K562 (cell line): ENCODE measurements around the gene NHSL2. TPM values are rescaled to one million over a fixed set of nuclear protein-coding genes. Genes with fewer than 3 reads are reported as not detected.

ENCODE experiments used
- ATAC-seq: fragments of 200-7000 bp; cut with Tn5 transposase; 3 replicates; pipeline ENCODE4 v1.9.1; 2020; ENCODE audit warnings: moderate library complexity
- BruUV-seq: library from RNA; stranded (reverse); fragments of 400-500 nt; replicated peaks from 2 replicates; lab custom pipeline; 2021; lab: Mats Ljungman, UMichigan
- CTCF ChIA-PET: fragments of 300-600 bp; formaldehyde crosslinking; extraction: SDS; loops from one replicate; lab custom pipeline; 2021; ENCODE audit warnings: low intra/inter-chr PET ratio; lab: Yijun Ruan, JAX
- POLR2A ChIA-PET: fragments of 300-600, 350-650 bp; sonication (Branson Sonifier 250); formaldehyde crosslinking; extraction: SDS; loops from one replicate; lab custom pipeline; 2021; ENCODE audit warnings: antibody characterized with exemption, inconsistent platforms; lab: Yijun Ruan, JAX
- DNase-seq, 4 experiments: peaks; one replicate each; pipeline versions ENCODE4 v3.0.0 to v3.0.0-alpha.2; 2011 to 2018; ENCODE audit warnings: low spot score in 3 of 4, mixed read lengths in 3 of 4; ENCODE audit errors: extremely low read depth in 1 of 4
- FAIRE-seq: peaks from 2 replicates; lab custom pipeline; 2011; peaks lifted over from hg19 to GRCh38; lab: Jason Lieb, UNC
- H2AFZ ChIP-seq: 2 replicates; pipeline ENCODE4 v1.6.0; 2011; ENCODE audit warnings: low read depth, low read length, control low read depth, inconsistent platforms
- H3K27ac ChIP-seq: fragments of 200-600 bp; 3 replicates; pipeline ENCODE4 v1.8.0; 2011; ENCODE audit warnings: low read depth, mild to moderate bottlenecking, control low read depth, inconsistent platforms, low read length, moderate library complexity, mixed read lengths; ENCODE audit errors: extremely low read depth
- H3K27me3 ChIP-seq, 2 experiments: fragments of 300-600 bp in 1 of 2; 2 replicates in 1 of 2; 3 replicates in 1 of 2; pipeline versions ENCODE4 v1.6.0 to v1.8.0; 2011; ENCODE audit warnings: inconsistent platforms in 2 of 2, low read length in 2 of 2, mild to moderate bottlenecking in 1 of 2, mixed read lengths in 1 of 2, moderate library complexity in 1 of 2; ENCODE audit not compliant: control insufficient read depth in 2 of 2, insufficient read depth in 2 of 2
- H3K36me3 ChIP-seq: fragments of 300-600 bp; 3 replicates; pipeline ENCODE4 v1.8.0; 2011; ENCODE audit warnings: mild to moderate bottlenecking, low read length, inconsistent platforms; ENCODE audit not compliant: control insufficient read depth, insufficient read depth
- H3K4me1 ChIP-seq, 2 experiments: fragments of 200-600 bp in 1 of 2; replicated peaks in 1 of 2; 2 replicates in 1 of 2; 3 replicates in 1 of 2; pipeline versions ENCODE4 v1.5.1 to v1.8.0; 2011; ENCODE audit warnings: inconsistent platforms in 2 of 2, low read length in 2 of 2, mild to moderate bottlenecking in 1 of 2, mixed read lengths in 1 of 2, moderate library complexity in 1 of 2; ENCODE audit not compliant: control insufficient read depth in 2 of 2, insufficient read depth in 2 of 2
- H3K4me2 ChIP-seq: 2 replicates; pipeline ENCODE4 v1.6.1; 2011; ENCODE audit warnings: low read length, control low read depth, inconsistent platforms, mixed read lengths; ENCODE audit not compliant: insufficient read depth
- H3K4me3 ChIP-seq: fragments of 200-600 bp; sonication (generic), shearing (Covaris generic); 2 replicates; pipeline ENCODE4 v1.5.1; 2016; ENCODE audit warnings: control low read depth, inconsistent platforms
- H3K79me2 ChIP-seq: fragments of 200-600 bp; 3 replicates; pipeline ENCODE4 v1.8.0; 2011; ENCODE audit warnings: low read length, inconsistent platforms; ENCODE audit not compliant: control insufficient read depth, insufficient read depth
- H3K9ac ChIP-seq, 2 experiments: 2 replicates each; pipeline versions ENCODE4 v1.6.0 to v1.6.1; 2011; ENCODE audit warnings: low read depth in 2 of 2, low read length in 2 of 2, control low read depth in 1 of 2, inconsistent platforms in 1 of 2, mild to moderate bottlenecking in 1 of 2, mixed read lengths in 1 of 2; ENCODE audit not compliant: insufficient read depth in 1 of 2
- H3K9me1 ChIP-seq: one replicate; pipeline ENCODE4 v1.6.0; 2011; ENCODE audit warnings: inconsistent platforms, mild to moderate bottlenecking, low read length, moderate library complexity; ENCODE audit not compliant: control insufficient read depth, insufficient read depth
- H3K9me3 ChIP-seq: replicated peaks from 2 replicates; pipeline ENCODE4 v1.5.1; 2011; ENCODE audit warnings: low read depth, low read length, inconsistent platforms; ENCODE audit not compliant: control insufficient read depth, insufficient read depth
- H4K20me1 ChIP-seq: replicated peaks from 2 replicates; pipeline ENCODE4 v1.6.1; 2011; ENCODE audit warnings: low read length, inconsistent platforms, mixed read lengths; ENCODE audit not compliant: control insufficient read depth, insufficient read depth
- CBX8 ChIP-seq: fragments of 200-600 bp; sonication (generic); IDR thresholded peaks from 2 replicates; pipeline ENCODE4 v1.6.1; 2012; ENCODE audit warnings: borderline replicate concordance, mixed run types, low read depth, mild to moderate bottlenecking, moderate library complexity, mixed read lengths, low read length, control low read depth, inconsistent platforms; ENCODE audit not compliant: poor library complexity, severe bottlenecking; ENCODE audit errors: extremely low read depth
- CHD2 ChIP-seq: IDR thresholded peaks from 2 replicates; pipeline ENCODE4 v1.6.1; 2011; ENCODE audit warnings: low read depth, low read length
- E2F6 ChIP-seq, 2 experiments: IDR thresholded peaks; 2 replicates each; pipeline ENCODE4 v1.6.1; 2011; ENCODE audit warnings: borderline replicate concordance in 1 of 2, control low read depth in 1 of 2, low read depth in 1 of 2, low read length in 1 of 2, mild to moderate bottlenecking in 1 of 2, mixed read lengths in 1 of 2, moderate library complexity in 1 of 2; ENCODE audit not compliant: insufficient read depth in 1 of 2, insufficient read length in 1 of 2, poor library complexity in 1 of 2, severe bottlenecking in 1 of 2; ENCODE audit errors: extremely low read depth in 1 of 2
- GTF2A2 ChIP-seq: IDR thresholded peaks from 2 replicates; pipeline ENCODE4 v1.6.1; 2016; ENCODE audit warnings: mild to moderate bottlenecking, missing genetic modification characterization, missing compliant biosample characterization
- IRF9 ChIP-seq: fragments of 450-650 bp; IDR thresholded peaks from 2 replicates; pipeline ENCODE4 v1.6.1; 2016; ENCODE audit warnings: missing biosample characterization, missing genetic modification characterization
- MCM2 ChIP-seq: fragments of 450-650 bp; IDR thresholded peaks from 2 replicates; pipeline ENCODE4 v1.6.1; 2017; ENCODE audit warnings: low read depth, mild to moderate bottlenecking
- MIER1 ChIP-seq: fragments of 450-650 bp; IDR thresholded peaks from 2 replicates; pipeline ENCODE4 v1.6.1; 2016; ENCODE audit warnings: antibody characterized with exemption, mild to moderate bottlenecking, low read depth
- NFXL1 ChIP-seq: fragments of 450-650 bp; formaldehyde crosslinking; IDR thresholded peaks from 2 replicates; pipeline ENCODE4 v1.4.0; 2021; ENCODE audit warnings: mild to moderate bottlenecking
- POLR3G ChIP-seq: IDR thresholded peaks from 2 replicates; pipeline ENCODE4 v1.6.1; 2011; ENCODE audit not compliant: insufficient read length, insufficient replicate concordance; ENCODE audit errors: extremely low read depth
- PTBP1 ChIP-seq: fragments of 200-400 bp; formaldehyde crosslinking; IDR thresholded peaks from 2 replicates; pipeline ENCODE4 v1.6.1; 2017; ENCODE audit warnings: low read depth, low read length
- RB1 ChIP-seq: fragments of 450-650 bp; IDR thresholded peaks from 2 replicates; pipeline ENCODE4 v1.6.1; 2017; ENCODE audit warnings: low read depth, mild to moderate bottlenecking
- SFPQ ChIP-seq: fragments of 200-400 bp; formaldehyde crosslinking; IDR thresholded peaks from 2 replicates; pipeline ENCODE4 v1.6.1; 2017; ENCODE audit warnings: mild to moderate bottlenecking, low read depth, low read length, moderate library complexity
- SREBF2 ChIP-seq: sonication (generic); formaldehyde crosslinking; IDR thresholded peaks from 2 replicates; pipeline ENCODE4 v1.4.0; 2020; ENCODE audit warnings: mild to moderate bottlenecking, missing genetic modification reagents
- SRSF3 ChIP-seq: fragments of 200-400 bp; formaldehyde crosslinking; IDR thresholded peaks from 2 replicates; pipeline ENCODE4 v1.6.1; 2016; ENCODE audit warnings: mild to moderate bottlenecking, low read length, moderate library complexity; ENCODE audit not compliant: insufficient read depth
- TOE1 ChIP-seq, 2 experiments: fragments of 450-650 bp in 1 of 2; sonication (generic) in 1 of 2; formaldehyde crosslinking in 1 of 2; IDR thresholded peaks; 2 replicates each; pipeline versions ENCODE4 v1.7.1 to v1.8.0; 2016 to 2022; ENCODE audit warnings: borderline replicate concordance in 2 of 2, mild to moderate bottlenecking in 2 of 2, antibody characterized with exemption in 1 of 2, inconsistent platforms in 1 of 2, low read depth in 1 of 2, missing genetic modification reagents in 1 of 2, moderate library complexity in 1 of 2
- ZNF217 ChIP-seq: sonication (generic); formaldehyde crosslinking; IDR thresholded peaks from 2 replicates; pipeline ENCODE4 v1.8.0; 2022; ENCODE audit warnings: mild to moderate bottlenecking, missing genetic modification reagents
- WGBS: fragments of 100-300 bp; shearing (Covaris generic); methylation state at CpG from one replicate; pipeline ENCODE4 v1.1.6; 2016; ENCODE audit warnings: low coverage, mixed read lengths; ENCODE audit not compliant: insufficient coverage; ENCODE audit errors: missing lambda C conversion rate; 5-methylcytosine and 5-hydroxymethylcytosine counted together
- in situ Hi-C: fragments of 300-500 bp; cut with MboI; formaldehyde crosslinking; loops from 4 replicates; pipeline ENCODE4 v1.15.0; 2018; ENCODE audit warnings: inconsistent platforms, mixed read lengths
- intact Hi-C: fragments of 100-400 bp; cut with micrococcal nuclease; formaldehyde crosslinking; loops from 2 replicates; pipeline ENCODE4 v1.14.2; 2022
- polyA plus RNA-seq, 8 experiments: library from polyadenylated mRNA; depleted of rRNA in 4 of 8; stranded (reverse) in 5 of 8; unstranded in 3 of 8; fragments of >200 nt; fragmentation: Nextera tagmentation in 2 of 8; fragmentation: Illumina TruSeq in 1 of 8; extraction: Ambion mirVana in 2 of 8; extraction: Trizol in 1 of 8; gene quantifications; 2 replicates each; pipeline versions ENCODE4 v1.2.1 to v1.2.3, GENCODE V29; 2011 to 2014; ENCODE audit warnings: inconsistent platforms in 1 of 8, missing spikeins in 1 of 8
- total RNA-seq, 7 experiments: library from RNA; depleted of rRNA in 6 of 7; stranded (reverse); fragments of >200 nt in 6 of 7; fragmentation: Illumina TruSeq in 2 of 7; extraction: Trizol in 2 of 7; gene quantifications; 2 replicates each; pipeline versions ENCODE4 v1.2.1 to v1.2.3, GENCODE V29; 2011 to 2021; ENCODE audit warnings: low replicate concordance in 1 of 7

Gene NHSL2
- total and polyA plus RNA-seq, 9 of the 15 experiments (the other 6 are each of a cell fraction or from before 2014, with no cell fraction given), result 0.02 TPM; not detected in 8

GRCh38 chrX:71949363-71949762, 38.7 kb downstream of the NHSL2 start:
- FAIRE-seq, result no peak
- no peak overlapping the region for H3K4me2 ChIP-seq

More at GRCh38 chrX:71949363-71949762, 38.7 kb downstream of the NHSL2 start:
- H3K9me1 ChIP-seq, result no peaks in the 10 kb centered on the region
- POLR2A ChIA-PET, result interaction anchor here (0.6 kb wide), 1 partner anchor 35 kb away, joined by 3 read pairs; no protein-coding TSS in a partner anchor
- 0 out of 2 replicates have a peak, but pooled peaks cover 5% of the 10 kb centered on the region for H4K20me1 ChIP-seq
- H3K4me1 ChIP-seq, result no peaks in the 10 kb centered on the region
- CTCF ChIA-PET, result no interaction called here
- H3K9me3 ChIP-seq, result no peaks in the 10 kb centered on the region
- no peak overlapping the region for H3K4me3 ChIP-seq
- intact Hi-C loops, result no loop called here
- H2AFZ ChIP-seq, result no peak overlapping the region
- no TSS peak for BruUV-seq
- peaks cover 0 to 25% of the 10 kb centered on the region in 2 experiments; a peak in 3 of 5 replicates for H3K27me3 ChIP-seq
- H3K9ac ChIP-seq, result no peak overlapping the region
- TF ChIP-seq CHD2 (no peak), NFXL1 (CRISPR knock-in tag) (no peak), IRF9 (no peak), E2F6 (IDR thresholded peaks at IDR 0.05; ENCODE audit: borderline replicate concordance in 1 of 2, extremely low read depth in 1 of 2, insufficient read depth in 1 of 2, insufficient read length in 1 of 2, low read depth in 1 of 2, low read length in 1 of 2, poor library complexity in 1 of 2, severe bottlenecking in 1 of 2) (no peak), GTF2A2 (tag) (no peak), SREBF2 (CRISPR knock-in tag) (no peak), MIER1 (no peak), RB1 (no peak), POLR3G (no peak), CBX8 (no peak), SRSF3 (no peak), MCM2 (no peak), TOE1 (IDR thresholded peaks at IDR 0.05; ENCODE audit: borderline replicate concordance) (no peak), TOE1 (CRISPR knock-in tag; IDR thresholded peaks at IDR 0.05; ENCODE audit: borderline replicate concordance, low read depth) (no peak), PTBP1 (no peak), SFPQ (no peak), ZNF217 (CRISPR knock-in tag) (no peak)
- H3K36me3 ChIP-seq, result no peaks in the 10 kb centered on the region
- H3K79me2 ChIP-seq, result no peaks in the 10 kb centered on the region
- 2% methylated on average over 6 of the region's 8 CpGs for WGBS
- in situ Hi-C loops, result no loop called here
- DNase-seq (no peak), ATAC-seq (no peak)
- H3K27ac ChIP-seq, result no peak overlapping the region
